Adipose tissue (tissue), 3 donors: ENCODE data around the gene TRERF1. TPM values are rescaled to one million over a fixed set of nuclear protein-coding genes. Genes with fewer than 3 reads are reported as not detected.

ENCODE experiments used
- H3K27ac ChIP-seq: one replicate; pipeline ENCODE4 v1.5.1; 2013; ENCODE audit warnings: low read depth, low read length
- WGBS, 3 donors: extraction: QIAGEN DNeasy Blood & Tissue Kit; methylation state at CpG; one replicate each; pipeline ENCODE4 v1.1.7; 2013; 5-methylcytosine and 5-hydroxymethylcytosine counted together
- polyA plus RNA-seq, 3 donors: library from polyadenylated mRNA; stranded (reverse); fragments of 200-250 nt; gene quantifications; one replicate each; pipeline ENCODE4 v1.2.3, GENCODE V29; 2013
- donor health status: healthy with polysubstance abuse.
- donor health status: Bipolar disorder and iron deficiency.
- donor health status: healthy.

Gene TRERF1
- polyA plus RNA-seq, 3 donors, result 0.91 to 3.4 (median 1.3) TPM

DNA sequence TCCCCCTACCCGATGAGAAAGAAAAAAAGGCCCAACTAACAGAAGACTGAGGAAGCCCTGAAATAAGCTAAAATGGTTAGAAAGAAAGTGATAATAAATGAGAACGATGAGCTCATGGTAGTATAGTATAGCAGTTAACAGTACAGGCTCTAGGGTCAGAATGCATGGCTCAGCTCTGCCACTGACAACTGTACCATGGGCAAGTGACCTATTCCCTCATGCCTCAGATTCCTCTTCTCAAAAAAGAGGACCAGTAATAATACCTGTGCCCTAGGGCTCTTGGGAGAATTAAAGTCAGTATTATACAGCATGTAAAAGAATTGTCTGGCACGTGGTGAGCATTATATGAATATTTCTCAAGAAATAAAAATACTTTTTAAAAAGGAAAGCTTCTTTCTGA lies 19.8 kb downstream of the TRERF1 start:
- 89 to 94% (median 92%) methylated on average over 3 of the region's 3 CpGs for WGBS, 3 donors
- H3K27ac ChIP-seq, result no peak overlapping the region

- WGBS, 3 donors, result 89 to 100% (median 92%) methylated on average over 3 of the region's 3 CpGs
- H3K27ac ChIP-seq, result no peak overlapping the region
Measured at GRCh38 chr6:42431356-42431755, 20.4 kb downstream of the TRERF1 start.

DNA sequence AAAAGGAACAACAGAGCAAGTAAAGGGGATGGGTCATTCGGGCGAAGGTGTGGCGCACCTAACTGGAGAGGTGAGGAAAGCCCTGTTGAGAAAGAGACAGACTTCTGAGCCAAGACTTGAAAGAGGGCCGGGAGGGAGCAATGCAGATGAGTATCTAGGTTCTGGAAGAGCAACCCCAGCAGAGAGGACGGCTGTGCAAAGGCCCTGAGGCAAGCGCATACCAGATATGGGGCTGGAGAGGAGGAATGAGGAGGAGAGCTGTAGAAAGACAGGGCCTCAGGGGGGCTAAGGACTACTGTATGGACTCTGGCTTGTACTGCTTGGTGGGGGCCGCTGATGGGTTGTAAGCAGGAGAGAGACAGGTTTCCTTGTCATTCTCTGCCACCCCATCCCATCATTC lies 21.9 kb downstream of the TRERF1 start:
- WGBS, 3 donors, result 84 to 88% (median 86%) methylated on average over 7 of the region's 7 CpGs
- H3K27ac ChIP-seq, result no peak overlapping the region

- 40 to 76% (median 56%) methylated on average over 8 of the region's 8 CpGs for WGBS, 3 donors
- no peak overlapping the region for H3K27ac ChIP-seq
Measured at GRCh38 chr6:42429042-42429585, 22.6 kb downstream of the TRERF1 start.

DNA sequence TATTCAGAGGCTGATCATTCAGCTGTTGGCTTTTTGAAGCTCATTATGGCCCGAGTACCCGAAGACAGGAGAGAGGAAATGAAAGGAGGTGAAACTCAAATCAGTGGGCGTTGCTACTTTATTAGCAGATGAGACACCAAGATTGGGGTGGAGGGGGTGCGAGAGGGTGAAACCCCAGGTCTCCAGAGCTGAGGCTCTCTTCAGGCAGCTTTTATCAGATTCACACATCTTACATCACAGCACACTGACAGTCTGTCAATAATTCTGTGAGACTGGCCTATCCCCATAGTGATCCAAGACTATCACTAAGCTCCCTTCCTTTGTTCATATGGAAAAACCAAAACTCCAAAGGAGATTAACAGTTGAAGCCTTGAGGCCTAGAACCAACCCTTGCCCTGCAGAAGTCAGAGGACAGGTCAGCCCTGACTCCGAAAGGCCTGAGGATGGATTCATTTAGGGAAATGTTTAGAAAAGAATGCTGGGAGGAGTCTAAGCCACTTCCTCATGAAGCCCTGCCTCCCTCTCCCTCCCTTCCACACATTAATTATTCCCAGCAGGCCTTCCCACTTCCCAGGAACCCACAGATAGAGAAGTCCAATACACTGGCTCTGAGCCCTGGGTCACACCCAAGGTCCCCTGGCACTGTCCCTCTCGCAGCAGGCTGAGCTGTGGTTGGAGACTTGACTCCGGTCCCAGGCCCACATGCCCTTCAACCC lies 23.2 kb downstream of the TRERF1 start:
- 52 to 62% (median 59%) methylated on average over 7 of the region's 7 CpGs for WGBS, 3 donors
- no peak overlapping the region for H3K27ac ChIP-seq

DNA sequence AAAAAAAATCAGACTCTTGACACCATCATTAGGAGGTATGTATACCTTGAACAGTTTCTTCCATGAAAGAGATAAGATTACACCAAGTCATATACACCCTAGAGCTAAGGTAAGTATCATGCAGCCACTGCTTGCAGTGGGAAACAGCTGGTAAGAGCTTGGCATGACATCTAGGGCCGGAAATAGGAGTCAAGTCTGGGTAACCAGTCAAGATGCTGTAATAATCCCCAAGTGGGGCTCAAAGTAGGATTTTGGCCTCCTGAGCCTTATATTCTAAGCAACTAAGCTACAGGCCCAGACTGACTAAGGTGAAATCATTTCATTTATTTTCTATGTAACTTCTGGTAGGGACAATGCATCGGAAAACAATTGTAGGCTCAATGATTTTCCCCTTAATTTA lies 23.9 kb downstream of the TRERF1 start:
- H3K27ac ChIP-seq, result no peak overlapping the region
- WGBS, 3 donors, result 77 to 98% (median 88%) methylated on average over 2 of the region's 2 CpGs

GRCh38 chr6:42426191-42426590 lies 25.5 kb downstream of the TRERF1 start:
- 88 to 96% (median 93%) methylated on average over 2 of the region's 2 CpGs for WGBS, 3 donors
- no peak overlapping the region for H3K27ac ChIP-seq

DNA sequence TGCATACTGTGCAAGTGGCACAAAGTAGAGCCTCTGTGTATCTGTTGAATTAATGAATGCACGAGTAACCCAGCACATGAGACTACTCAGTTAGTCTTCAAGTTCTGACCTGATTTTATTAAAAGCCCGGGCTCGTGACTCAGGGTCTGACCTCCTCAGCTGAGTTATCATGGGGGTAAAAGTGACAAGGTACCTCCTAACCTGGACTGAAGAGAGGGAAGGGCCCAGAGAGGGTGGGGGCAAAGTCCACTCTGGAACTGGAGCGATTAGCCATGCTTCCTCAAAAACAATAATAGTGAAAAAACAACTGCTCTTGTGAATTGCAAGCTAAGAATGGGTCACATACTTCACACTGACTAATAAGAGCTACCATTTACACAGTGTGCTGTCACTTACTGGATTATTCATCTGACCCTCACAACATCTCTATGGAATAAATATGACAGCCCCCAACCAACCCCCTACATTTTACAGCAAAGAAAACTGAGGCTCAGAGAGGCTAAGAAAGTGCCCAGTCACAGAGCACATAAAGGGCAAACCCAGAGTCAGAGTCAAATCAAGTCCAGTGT lies 26.7 kb downstream of the TRERF1 start:
- WGBS, 3 donors, result 47 to 88% (median 87%) methylated on average over 4 of the region's 4 CpGs
- H3K27ac ChIP-seq, result no peak overlapping the region

DNA sequence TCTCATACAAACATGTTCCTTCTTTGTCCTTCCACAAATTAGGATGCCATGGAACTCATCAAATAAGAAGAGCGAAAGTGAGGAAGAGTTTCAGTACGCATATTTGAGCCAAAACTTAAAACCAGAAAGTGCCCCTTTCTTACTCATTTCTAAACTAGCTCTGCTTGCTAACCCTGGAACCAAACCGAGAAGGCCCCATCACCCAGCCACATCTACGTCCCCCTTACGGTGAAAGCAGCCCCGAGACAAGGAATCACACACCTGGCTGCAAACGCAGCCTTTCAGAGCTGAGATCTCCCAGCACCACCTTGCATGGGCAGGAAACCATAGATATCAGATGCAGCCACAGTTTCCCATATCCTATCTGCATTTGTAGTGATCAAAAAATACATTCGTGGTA lies 28.5 kb downstream of the TRERF1 start:
- no peak overlapping the region for H3K27ac ChIP-seq
- WGBS, 3 donors, result 79 to 91% (median 81%) methylated on average over 8 of the region's 8 CpGs

GRCh38 chr6:42420741-42421140 lies 31.0 kb downstream of the TRERF1 start:
- no peak overlapping the region for H3K27ac ChIP-seq
- WGBS, 3 donors, result 87 to 96% (median 93%) methylated on average over 3 of the region's 3 CpGs

DNA sequence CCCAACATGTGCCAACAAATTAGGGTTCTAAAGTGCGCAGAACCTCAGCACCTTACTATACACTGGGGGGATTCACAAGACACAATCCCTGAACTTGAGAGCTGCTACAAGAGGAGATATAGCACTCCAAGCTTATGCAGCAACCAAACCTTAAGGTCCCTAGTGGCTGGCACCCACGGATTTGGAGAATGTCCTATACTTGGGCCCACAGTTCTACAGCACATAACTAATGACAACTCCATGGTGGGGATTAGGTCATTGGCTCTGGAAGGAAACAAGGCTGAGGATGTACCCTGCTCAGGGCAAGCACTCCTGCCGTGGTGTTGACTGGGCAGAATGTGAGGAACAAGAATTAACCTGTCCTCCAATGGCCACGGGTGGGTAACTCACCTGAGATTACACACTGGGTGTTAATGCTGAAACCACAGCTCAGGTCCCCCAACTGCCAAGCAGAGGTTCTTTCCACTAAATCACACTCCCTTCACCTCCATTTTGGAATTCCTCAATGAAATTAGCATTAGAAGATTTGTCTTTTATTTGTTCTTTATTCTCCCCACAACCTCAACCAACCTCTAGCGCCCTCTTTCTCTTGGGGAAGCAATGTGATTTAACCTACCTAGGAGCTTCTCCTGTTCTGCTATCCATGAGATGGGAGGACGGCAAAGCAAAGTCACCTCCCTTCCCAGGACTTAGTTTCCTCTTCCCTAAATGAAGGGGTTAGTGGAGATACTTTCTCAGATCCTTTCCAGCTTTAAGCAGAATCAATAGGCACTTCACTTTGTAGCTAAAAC lies 32.0 kb downstream of the TRERF1 start:
- 88 to 90% (median 88%) methylated on average over 6 of the region's 6 CpGs for WGBS, 3 donors
- H3K27ac ChIP-seq, result no peak overlapping the region

- H3K27ac ChIP-seq, result no peak overlapping the region
- 78 to 84% (median 84%) methylated on average over 4 of the region's 4 CpGs for WGBS, 3 donors
Measured at GRCh38 chr6:42418724-42419123, 33.0 kb downstream of the TRERF1 start.

DNA sequence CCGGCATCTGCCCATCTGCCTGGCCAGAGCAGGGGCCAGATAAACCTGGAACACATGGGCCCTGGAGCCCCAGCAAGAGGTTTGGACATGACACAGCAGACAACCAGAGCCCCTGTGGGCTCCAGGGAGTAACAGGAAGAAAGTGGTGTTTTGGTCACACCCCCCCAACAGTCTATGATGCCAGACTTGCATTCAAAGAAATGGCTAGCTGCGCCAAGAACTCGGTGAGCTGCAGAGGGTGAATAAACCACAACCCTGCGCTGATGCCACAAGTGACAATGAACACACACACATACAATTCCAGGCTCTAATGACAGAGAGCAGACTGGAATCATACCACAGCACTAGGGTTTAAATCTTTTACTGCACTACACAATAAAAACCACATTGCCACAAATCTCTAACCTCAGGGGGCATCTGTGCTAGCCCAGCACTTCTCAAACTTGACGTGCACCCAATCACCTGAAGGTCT lies 34.0 kb downstream of the TRERF1 start:
- WGBS, 3 donors, result 60 to 92% (median 65%) methylated on average over 5 of the region's 5 CpGs
- no peak overlapping the region for H3K27ac ChIP-seq

DNA sequence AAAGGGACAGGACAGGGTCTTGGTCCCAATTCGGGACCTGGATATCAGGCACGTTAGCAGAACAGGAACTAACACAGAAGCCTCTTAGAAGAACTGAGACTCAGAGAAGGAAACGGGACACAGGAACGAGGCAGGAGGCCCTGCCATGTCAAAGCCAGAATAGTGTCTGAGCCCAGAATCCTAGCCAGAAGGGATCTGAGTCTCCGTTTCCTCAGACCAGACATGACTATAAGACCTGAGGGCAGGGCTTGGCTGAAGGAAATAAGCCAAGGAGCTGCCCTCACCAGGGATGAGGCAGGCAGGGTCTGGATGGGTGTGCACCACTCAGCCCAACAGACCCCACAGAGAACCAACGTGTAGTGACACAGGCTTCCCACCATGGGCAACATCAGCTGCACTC lies 40.3 kb downstream of the TRERF1 start:
- WGBS, 3 donors, result 47 to 80% (median 57%) methylated on average over 6 of the region's 6 CpGs
- no peak overlapping the region for H3K27ac ChIP-seq

DNA sequence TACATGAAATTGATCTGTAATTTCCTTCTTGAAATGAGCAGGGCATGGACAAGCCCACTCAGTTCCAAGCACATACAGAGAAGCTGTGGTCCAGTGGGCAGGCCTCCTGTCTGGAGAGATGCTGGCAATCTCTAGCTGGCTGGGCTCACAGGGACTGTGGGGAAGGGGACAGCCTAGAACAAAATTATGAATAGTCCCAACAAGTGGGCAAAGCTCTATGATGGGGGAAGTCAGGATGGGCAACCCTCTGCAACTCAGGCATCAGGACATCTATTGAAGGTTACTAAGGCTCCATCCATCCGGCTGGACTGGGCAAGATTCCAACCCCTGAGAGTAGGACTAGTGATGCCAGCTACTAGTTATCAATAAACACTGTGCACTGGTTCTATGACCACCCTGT lies 40.9 kb downstream of the TRERF1 start:
- no peak overlapping the region for H3K27ac ChIP-seq
- 56 to 85% (median 71%) methylated on average over 1 of the region's 1 CpG for WGBS, 3 donors

GRCh38 chr6:42409581-42409980 lies 42.1 kb downstream of the TRERF1 start:
- 51 to 77% (median 61%) methylated on average over 2 of the region's 2 CpGs for WGBS, 3 donors
- no peak overlapping the region for H3K27ac ChIP-seq

DNA sequence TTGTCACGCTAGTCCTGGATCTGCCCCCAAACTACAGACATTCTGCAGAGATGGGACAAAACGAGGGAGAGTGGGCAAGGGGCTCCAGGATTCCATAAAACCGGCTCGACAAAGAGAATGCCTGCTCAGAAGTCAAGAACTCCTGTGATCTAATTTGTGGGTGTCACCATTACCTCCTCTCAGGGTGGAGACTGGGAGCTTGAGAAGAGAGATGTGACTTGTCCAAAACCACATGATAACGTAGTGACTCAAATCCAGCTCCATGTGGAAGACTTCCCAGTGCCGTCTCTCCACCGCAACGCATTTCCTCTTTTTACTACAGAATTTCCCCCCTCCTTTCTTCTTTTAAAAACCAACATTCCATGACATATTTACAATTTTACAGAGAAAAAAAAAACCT lies 44.3 kb downstream of the TRERF1 start:
- no peak overlapping the region for H3K27ac ChIP-seq
- WGBS, 3 donors, result 51 to 87% (median 53%) methylated on average over 8 of the region's 8 CpGs

DNA sequence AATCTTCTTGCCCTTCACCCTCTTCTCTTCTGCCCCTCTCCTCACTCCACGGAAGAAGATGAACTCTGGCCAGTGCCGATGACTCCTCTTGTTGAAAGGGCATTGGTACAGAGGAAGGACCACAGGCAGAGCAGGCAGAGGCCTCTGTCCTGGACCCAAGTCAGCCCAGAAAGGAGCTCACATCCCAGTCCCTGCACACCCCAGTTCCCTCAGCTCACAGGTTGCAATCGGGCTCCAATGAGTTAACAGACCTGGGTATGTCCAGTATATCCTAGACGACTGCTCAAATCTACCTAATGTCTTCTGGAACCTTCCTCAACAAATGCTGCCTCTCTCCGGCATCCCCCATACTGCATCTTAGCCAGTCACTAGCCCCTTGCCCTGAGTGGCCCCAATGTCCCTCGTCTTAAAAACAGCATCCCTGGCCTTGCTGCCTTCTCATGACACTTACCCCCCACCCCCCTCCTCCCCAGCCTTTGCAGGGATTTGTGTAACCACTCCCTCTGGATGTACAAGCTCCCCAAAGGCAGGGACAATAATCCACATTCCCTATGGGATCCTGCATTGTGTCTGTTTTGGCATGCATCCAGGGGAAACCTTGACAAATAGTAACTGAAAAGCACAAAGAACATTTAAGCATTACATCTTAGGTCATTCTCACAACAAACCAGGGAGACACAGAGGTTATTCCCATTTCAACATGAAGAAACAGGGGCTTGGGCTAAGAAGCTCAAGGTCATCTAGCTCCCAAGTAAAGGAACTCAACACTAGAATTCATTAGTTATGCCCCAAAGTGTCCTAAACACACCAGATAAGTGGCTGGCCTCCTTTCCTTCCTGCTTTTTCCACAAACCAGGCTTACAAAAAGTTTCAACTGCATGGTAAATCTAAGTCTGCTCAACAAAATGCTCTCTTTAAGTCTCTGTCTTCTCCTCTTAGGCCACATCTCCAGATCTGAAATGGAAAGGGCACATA lies 45.1 kb downstream of the TRERF1 start:
- H3K27ac ChIP-seq, result no peak overlapping the region
- 78 to 88% (median 81%) methylated on average over 6 of the region's 6 CpGs for WGBS, 3 donors
